MM.1S (cell line): ENCODE measurements around the gene PDGFA.

ENCODE experiments used
- DNase-seq: peaks from one replicate; pipeline ENCODE4 v3.0.0-alpha.2; 2015
- H2AFZ ChIP-seq: fragments of 300-600 bp; sonication (generic); 2 replicates; pipeline ENCODE4 v1.6.0; 2016; ENCODE audit warnings: antibody characterized with exemption, low read length
- H3F3A ChIP-seq: fragments of 300-600 bp; sonication (generic); 2 replicates; pipeline ENCODE4 v1.6.1; 2016; ENCODE audit warnings: mild to moderate bottlenecking, antibody characterized with exemption, low read length, moderate library complexity, mixed read lengths; ENCODE audit not compliant: insufficient read depth
- H3K27ac ChIP-seq: fragments of 300-600 bp; sonication (generic); 2 replicates; pipeline ENCODE4 v1.5.1; 2016; ENCODE audit warnings: mild to moderate bottlenecking, low read length
- H3K27me3 ChIP-seq: fragments of 300-600 bp; sonication (generic); replicated peaks from 2 replicates; pipeline ENCODE4 v1.6.0; 2016; ENCODE audit warnings: low read length; ENCODE audit not compliant: insufficient read depth
- H3K36me3 ChIP-seq: fragments of 300-600 bp; sonication (generic); replicated peaks from 2 replicates; pipeline ENCODE4 v1.6.1; 2016; ENCODE audit warnings: mild to moderate bottlenecking, low read length, mixed read lengths; ENCODE audit not compliant: insufficient read depth
- H3K4me1 ChIP-seq: fragments of 300-600 bp; sonication (generic); 2 replicates; pipeline ENCODE4 v1.6.1; 2016; ENCODE audit warnings: low read length, mixed read lengths
- H3K4me2 ChIP-seq: fragments of 300-600 bp; sonication (generic); 2 replicates; pipeline ENCODE4 v1.6.0; 2016; ENCODE audit warnings: low read depth, low read length
- H3K4me3 ChIP-seq: fragments of 300-600 bp; sonication (generic); 2 replicates; pipeline ENCODE4 v1.5.1; 2016; ENCODE audit warnings: low read length, mixed read lengths
- H3K79me2 ChIP-seq: fragments of 300-600 bp; sonication (generic); 2 replicates; pipeline ENCODE4 v1.6.1; 2016; ENCODE audit warnings: mixed run types, low read length, mixed read lengths
- H3K9ac ChIP-seq: fragments of 300-600 bp; sonication (generic); 2 replicates; pipeline ENCODE4 v1.6.1; 2016; ENCODE audit warnings: low read length, mixed read lengths
- H3K9me2 ChIP-seq: fragments of 300-600 bp; sonication (generic); replicated peaks from 2 replicates; pipeline ENCODE4 v1.6.1; 2016; ENCODE audit warnings: mild to moderate bottlenecking, low read length, mixed read lengths; ENCODE audit not compliant: insufficient read depth
- H3K9me3 ChIP-seq: fragments of 300-600 bp; sonication (generic); replicated peaks from 2 replicates; pipeline ENCODE4 v1.6.1; 2016; ENCODE audit warnings: mild to moderate bottlenecking, low read length, mixed read lengths; ENCODE audit not compliant: insufficient read depth
- H4K20me1 ChIP-seq: fragments of 300-600 bp; sonication (generic); 2 replicates; pipeline ENCODE4 v1.6.1; 2016; ENCODE audit warnings: mild to moderate bottlenecking, low read length, moderate library complexity, mixed read lengths; ENCODE audit not compliant: insufficient read depth
- EZH2 ChIP-seq: fragments of 300-600 bp; sonication (generic); optimal IDR thresholded peaks from 2 replicates; pipeline ENCODE3; 2017; ENCODE audit warnings: low read depth, mild to moderate bottlenecking, antibody characterized with exemption, low read length, mixed read lengths
- EZH2phosphoT487 ChIP-seq: fragments of 300-600 bp; sonication (generic); IDR thresholded peaks from 2 replicates; pipeline ENCODE4 v1.6.1; 2018; ENCODE audit warnings: antibody characterized with exemption, low read length
- TF ChIP-seq, protein P1 (sequence below): fragments of 300-600 bp; sonication (generic); IDR thresholded peaks from 2 replicates; pipeline ENCODE4 v1.5.1; 2016; ENCODE audit warnings: antibody characterized with exemption, low read length, mixed read lengths

Gene PDGFA

DNA sequence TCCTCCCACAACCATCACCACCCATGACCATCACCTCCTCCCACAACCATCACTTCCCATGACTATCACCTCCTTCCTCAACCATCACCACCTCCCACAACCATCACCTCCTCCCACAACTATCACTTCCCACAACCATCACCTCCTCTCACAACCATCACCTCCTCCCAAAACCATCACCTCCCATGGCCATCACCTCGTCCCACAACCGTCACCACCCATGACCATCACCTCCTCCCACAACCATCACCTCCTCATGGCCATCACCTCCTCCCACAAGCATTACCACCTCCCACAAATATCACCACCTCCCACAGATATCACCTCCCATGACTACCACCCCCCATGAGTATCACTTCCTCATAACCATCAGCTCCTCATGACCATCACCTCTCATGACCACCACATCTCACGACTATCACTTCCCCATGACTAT is 52.2 kb downstream of the PDGFA start:
- no peak overlapping the region for H2AFZ ChIP-seq
- H3K79me2 ChIP-seq = no peaks in the 10 kb centered on the region
- no peak overlapping the region for H3K27ac ChIP-seq
- H4K20me1 ChIP-seq = no peaks in the 10 kb centered on the region
- TF ChIP-seq, protein P1, sequence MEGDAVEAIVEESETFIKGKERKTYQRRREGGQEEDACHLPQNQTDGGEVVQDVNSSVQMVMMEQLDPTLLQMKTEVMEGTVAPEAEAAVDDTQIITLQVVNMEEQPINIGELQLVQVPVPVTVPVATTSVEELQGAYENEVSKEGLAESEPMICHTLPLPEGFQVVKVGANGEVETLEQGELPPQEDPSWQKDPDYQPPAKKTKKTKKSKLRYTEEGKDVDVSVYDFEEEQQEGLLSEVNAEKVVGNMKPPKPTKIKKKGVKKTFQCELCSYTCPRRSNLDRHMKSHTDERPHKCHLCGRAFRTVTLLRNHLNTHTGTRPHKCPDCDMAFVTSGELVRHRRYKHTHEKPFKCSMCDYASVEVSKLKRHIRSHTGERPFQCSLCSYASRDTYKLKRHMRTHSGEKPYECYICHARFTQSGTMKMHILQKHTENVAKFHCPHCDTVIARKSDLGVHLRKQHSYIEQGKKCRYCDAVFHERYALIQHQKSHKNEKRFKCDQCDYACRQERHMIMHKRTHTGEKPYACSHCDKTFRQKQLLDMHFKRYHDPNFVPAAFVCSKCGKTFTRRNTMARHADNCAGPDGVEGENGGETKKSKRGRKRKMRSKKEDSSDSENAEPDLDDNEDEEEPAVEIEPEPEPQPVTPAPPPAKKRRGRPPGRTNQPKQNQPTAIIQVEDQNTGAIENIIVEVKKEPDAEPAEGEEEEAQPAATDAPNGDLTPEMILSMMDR = no peak
- TF ChIP-seq EZH2phosphoT487 = no peak
- no peak for TF ChIP-seq EZH2
- no peaks in the 10 kb centered on the region for H3K4me1 ChIP-seq
- no peaks in the 10 kb centered on the region for H3K27me3 ChIP-seq
- no peaks in the 10 kb centered on the region for H3F3A ChIP-seq
- no peaks in the 10 kb centered on the region for H3K9me2 ChIP-seq
- H3K9ac ChIP-seq = no peak overlapping the region
- H3K4me2 ChIP-seq = no peak overlapping the region
- no peaks in the 10 kb centered on the region for H3K36me3 ChIP-seq
- no peaks in the 10 kb centered on the region for H3K9me3 ChIP-seq
- DNase-seq = no peak
- no peak overlapping the region for H3K4me3 ChIP-seq

DNA sequence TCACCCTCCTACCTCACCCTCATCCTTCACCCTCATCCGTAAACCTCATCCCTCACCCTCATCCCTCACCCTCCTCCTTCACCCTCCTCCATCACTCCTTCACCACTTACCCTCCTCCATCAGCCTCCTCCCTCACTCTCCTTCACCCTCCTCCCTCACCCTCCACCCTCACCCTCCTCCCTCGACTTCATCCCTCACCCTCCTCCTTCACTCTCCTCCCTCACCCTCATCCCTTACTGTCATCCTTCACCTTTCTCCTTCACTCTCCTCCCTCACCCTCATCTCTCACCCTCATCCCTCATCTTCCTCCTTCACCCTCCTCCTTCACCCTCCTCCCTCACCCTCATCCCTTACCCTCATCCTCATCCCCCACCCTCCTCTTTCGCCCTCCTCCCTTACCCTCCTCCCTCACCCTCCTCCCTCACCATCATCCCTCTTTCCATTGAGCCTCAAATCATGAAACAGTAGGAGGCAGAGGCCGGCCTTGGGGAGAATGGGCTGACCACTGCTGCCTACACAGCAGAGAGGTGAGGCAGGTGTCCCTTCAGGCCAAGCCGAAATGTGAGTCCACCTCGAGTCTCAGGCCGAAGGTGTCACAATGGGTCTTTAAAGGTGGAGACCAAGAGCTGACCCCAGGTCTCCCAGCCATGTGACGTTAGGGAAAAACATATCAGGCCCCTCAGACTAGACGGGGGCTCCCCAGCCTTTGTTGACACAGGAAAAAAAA is 53.0 kb downstream of the PDGFA start:
- Histone ChIP-seq H2AFZ (no peak overlapping the region), H4K20me1 (no peaks in the 10 kb centered on the region), H3F3A (no peaks in the 10 kb centered on the region), H3K9me3 (no peaks in the 10 kb centered on the region), H3K4me1 (no peaks in the 10 kb centered on the region), H3K27ac (no peak overlapping the region), H3K27me3 (no peaks in the 10 kb centered on the region), H3K4me2 (no peak overlapping the region), H3K36me3 (no peaks in the 10 kb centered on the region), H3K4me3 (no peak overlapping the region), H3K9ac (no peak overlapping the region), H3K79me2 (no peaks in the 10 kb centered on the region), H3K9me2 (no peaks in the 10 kb centered on the region)
- no peak for DNase-seq
- TF ChIP-seq EZH2 (no peak), EZH2phosphoT487 (no peak)
- TF ChIP-seq, protein P1 = no peak

DNA sequence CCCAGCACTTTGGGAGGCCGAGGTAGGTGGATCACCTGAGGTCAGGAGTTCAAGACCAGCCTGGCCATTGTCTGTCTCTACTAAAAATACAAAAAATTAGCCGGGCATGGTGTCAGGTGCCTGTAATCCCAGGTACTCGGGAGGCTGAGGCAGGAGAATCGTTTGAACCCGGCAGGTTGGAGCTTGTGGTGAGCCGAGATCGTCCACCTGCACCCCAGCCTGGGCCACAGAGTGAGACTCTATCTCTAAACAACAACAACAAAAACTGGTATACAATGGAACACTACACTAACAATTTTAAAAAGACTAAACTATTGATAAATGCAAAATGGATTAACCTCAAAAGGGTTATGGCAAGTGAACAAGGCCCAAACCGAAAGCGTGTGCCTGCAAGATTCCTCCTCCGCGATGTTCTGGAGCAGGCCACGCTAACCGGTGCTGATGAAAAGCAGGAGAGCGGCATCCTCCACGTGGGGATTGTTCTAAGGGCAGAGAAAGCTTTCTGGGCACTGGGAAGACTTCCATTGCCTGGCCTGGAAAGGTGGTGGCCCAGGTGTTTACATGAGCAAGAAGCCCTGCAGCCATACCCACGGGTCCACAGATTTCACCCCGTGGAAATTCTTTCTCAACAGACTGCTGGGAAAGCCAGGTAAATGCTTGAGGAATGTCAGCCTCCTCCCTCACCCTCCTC is 53.8 kb downstream of the PDGFA start:
- H2AFZ ChIP-seq = no peak overlapping the region
- no peaks in the 10 kb centered on the region for H3K27me3 ChIP-seq
- no peaks in the 10 kb centered on the region for H4K20me1 ChIP-seq
- no peak for TF ChIP-seq EZH2
- TF ChIP-seq, protein P1 = no peak
- TF ChIP-seq EZH2phosphoT487 = no peak
- no peaks in the 10 kb centered on the region for H3K9me2 ChIP-seq
- no peaks in the 10 kb centered on the region for H3F3A ChIP-seq
- H3K79me2 ChIP-seq = no peaks in the 10 kb centered on the region
- H3K4me1 ChIP-seq = no peaks in the 10 kb centered on the region
- H3K9ac ChIP-seq = no peak overlapping the region
- H3K36me3 ChIP-seq = no peaks in the 10 kb centered on the region
- H3K4me2 ChIP-seq = no peak overlapping the region
- no peaks in the 10 kb centered on the region for H3K9me3 ChIP-seq
- no peak overlapping the region for H3K27ac ChIP-seq
- no peak for DNase-seq
- H3K4me3 ChIP-seq = no peak overlapping the region
